HEK293 (cell line): ENCODE results near the gene MYO1F.

ENCODE experiments used
- CTCF ChIA-PET: fragments of 350-600 bp; formaldehyde crosslinking; extraction: SDS; loops from one replicate; lab custom pipeline; 2021; ENCODE audit warnings: antibody characterized with exemption; lab: Yijun Ruan, JAX
- POLR2A ChIA-PET: fragments of 300-600 bp; formaldehyde crosslinking; extraction: SDS; loops from one replicate; lab custom pipeline; 2020; ENCODE audit warnings: antibody characterized with exemption, inconsistent platforms; lab: Yijun Ruan, JAX
- H3K27ac ChIP-seq: fragments of 200-500 bp; sonication (Bioruptor generic); 2 replicates; pipeline ENCODE4 v1.5.1; 2014; ENCODE audit warnings: low read depth, low read length, control low read depth, inconsistent platforms; ENCODE audit errors: extremely low read depth
- H3K36me3 ChIP-seq, 2 experiments: fragments of 200-500 bp in 1 of 2; sonication (Bioruptor generic) in 1 of 2; 1 replicate in 1 of 2; 2 replicates in 1 of 2; pipeline ENCODE4 v1.5.1; 2014 to 2017; ENCODE audit warnings: inconsistent platforms in 2 of 2, low read length in 2 of 2; ENCODE audit not compliant: control insufficient read depth in 2 of 2, insufficient read depth in 1 of 2
- H3K4me1 ChIP-seq: fragments of 200-500 bp; sonication (Bioruptor generic); 2 replicates; pipeline ENCODE4 v1.5.1; 2014; ENCODE audit warnings: mild to moderate bottlenecking, low read length, inconsistent platforms; ENCODE audit not compliant: control insufficient read depth, insufficient read depth
- H3K4me3 ChIP-seq: 2 replicates; pipeline ENCODE4 v1.5.1; 2011; ENCODE audit warnings: low read depth, mild to moderate bottlenecking, control low read depth, low read length, moderate library complexity
- H3K9me3 ChIP-seq: fragments of 200-500 bp; sonication (Bioruptor generic); 2 replicates; pipeline ENCODE4 v1.5.1; 2014; ENCODE audit warnings: low read depth, low read length, inconsistent platforms; ENCODE audit not compliant: control insufficient read depth, insufficient read depth
- GLIS1 ChIP-seq: fragments of 450-650 bp; formaldehyde crosslinking; IDR thresholded peaks from 2 replicates; pipeline ENCODE4 v1.5.1; 2016; ENCODE audit warnings: missing biosample characterization, missing genetic modification characterization
- GLIS2 ChIP-seq: fragments of 450-650 bp; formaldehyde crosslinking; IDR thresholded peaks from 2 replicates; pipeline ENCODE4 v1.5.1; 2016; ENCODE audit warnings: missing biosample characterization, missing genetic modification characterization
- HIC1 ChIP-seq: fragments of 450-650 bp; formaldehyde crosslinking; IDR thresholded peaks from 2 replicates; pipeline ENCODE4 v1.5.1; 2016; ENCODE audit warnings: missing biosample characterization, missing genetic modification characterization
- HOXA7 ChIP-seq: sonication (generic); formaldehyde crosslinking; IDR thresholded peaks from 2 replicates; pipeline ENCODE4 v1.8.1; 2022; ENCODE audit warnings: missing genetic modification reagents, borderline replicate concordance
- KLF9 ChIP-seq: fragments of 450-650 bp; formaldehyde crosslinking; IDR thresholded peaks from 2 replicates; pipeline ENCODE4 v1.5.1; 2016; ENCODE audit warnings: missing biosample characterization, missing genetic modification characterization, low read depth
- ZBTB11 ChIP-seq: fragments of 450-650 bp; formaldehyde crosslinking; conservative IDR thresholded peaks from 2 replicates; pipeline ENCODE4 v1.5.1; 2016; ENCODE audit warnings: low read depth, missing biosample characterization, missing genetic modification characterization
- ZNF133 ChIP-seq: fragments of 450-650 bp; formaldehyde crosslinking; IDR thresholded peaks from 2 replicates; pipeline ENCODE4 v1.5.1; 2016; ENCODE audit warnings: missing biosample characterization, missing genetic modification characterization
- ZNF211 ChIP-seq: fragments of 450-650 bp; formaldehyde crosslinking; IDR thresholded peaks from 2 replicates; pipeline ENCODE4 v1.5.1; 2016; ENCODE audit warnings: low read depth, missing biosample characterization, missing genetic modification characterization
- ZNF341 ChIP-seq: fragments of 450-650 bp; formaldehyde crosslinking; IDR thresholded peaks from 2 replicates; pipeline ENCODE4; 2016; ENCODE audit warnings: low read depth, missing biosample characterization, missing genetic modification characterization
- ZNF394 ChIP-seq: fragments of 450-650 bp; formaldehyde crosslinking; IDR thresholded peaks from 2 replicates; pipeline ENCODE4 v1.5.1; 2016; ENCODE audit warnings: missing biosample characterization, missing genetic modification characterization, mild to moderate bottlenecking, moderate library complexity, borderline replicate concordance
- ZNF426 ChIP-seq: fragments of 450-650 bp; formaldehyde crosslinking; IDR thresholded peaks from 2 replicates; pipeline ENCODE4 v1.5.1; 2017; ENCODE audit warnings: missing biosample characterization, missing genetic modification characterization, mild to moderate bottlenecking, inconsistent platforms, moderate library complexity
- ZNF600 ChIP-seq: fragments of 450-650 bp; formaldehyde crosslinking; IDR thresholded peaks from 2 replicates; pipeline ENCODE4 v1.5.1; 2016; ENCODE audit warnings: missing biosample characterization, missing genetic modification characterization
- ZNF621 ChIP-seq: fragments of 450-650 bp; formaldehyde crosslinking; IDR thresholded peaks from 2 replicates; pipeline ENCODE4 v1.5.1; 2017; ENCODE audit warnings: missing biosample characterization, missing genetic modification characterization

Gene MYO1F

DNA sequence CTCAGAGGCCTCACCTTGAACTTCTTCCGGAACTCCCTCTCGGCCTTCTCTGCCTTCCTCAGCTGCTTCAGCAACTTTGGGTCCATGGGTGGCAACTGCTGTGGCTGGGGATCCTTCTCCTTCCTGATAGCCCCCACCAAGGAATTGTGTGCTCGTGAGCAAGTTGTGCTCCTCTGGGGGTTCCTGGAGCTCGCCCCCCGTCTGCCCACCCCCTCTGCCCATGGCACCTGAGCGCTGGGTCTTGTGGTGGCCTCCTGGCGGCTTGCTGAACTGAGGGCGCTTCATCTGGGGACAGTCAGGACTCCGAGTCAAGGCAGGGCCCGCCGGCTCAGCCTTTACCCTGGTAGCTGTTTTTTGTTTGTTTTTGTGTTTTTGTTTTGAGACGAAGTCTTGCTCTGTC is 86.4 kb downstream of the MYO1F start:
- Histone ChIP-seq H3K4me3 (no peak overlapping the region), H3K4me1 (no peaks in the 10 kb centered on the region), H3K27ac (no peak overlapping the region), H3K9me3 (no peaks in the 10 kb centered on the region), H3K36me3 (peaks cover 0 to 40% of the 10 kb centered on the region in 2 experiments; a peak in 1 of 3 replicates)
- ChIA-PET POLR2A (interaction anchor here (1.7 kb wide), 1 partner anchor 23 kb away, joined by 4 read pairs; the partner anchor contains the start of gene ZNF414), CTCF (interaction anchor here (1.2 kb wide), 1 partner anchor 87 kb away, joined by 4 read pairs; no protein-coding TSS in a partner anchor)
- TF ChIP-seq GLIS2 (tag by site-specific recombination) (0 out of 2 replicates have a peak, but pooled peaks have one; percentile 14), GLIS1 (tag by site-specific recombination) (peak; percentile 72), HOXA7 (no peak)

GRCh38 chr19:8490395-8490760 is 86.9 kb downstream of the MYO1F start:
- H3K27ac ChIP-seq, result no peak overlapping the region
- TF ChIP-seq HIC1 (peak; percentile 43; the same call in 1 of the 2 replicates), ZNF621 (tag by site-specific recombination) (no peak), GLIS2 (tag by site-specific recombination) (0 out of 2 replicates have a peak, but pooled peaks have one; percentile 6)
- CTCF ChIA-PET, result interaction anchor here (1.2 kb wide), 1 partner anchor 88 kb away, joined by 4 read pairs; no protein-coding TSS in a partner anchor
- no peaks in the 10 kb centered on the region for H3K9me3 ChIP-seq
- POLR2A ChIA-PET, result no interaction called here
- H3K4me1 ChIP-seq, result no peaks in the 10 kb centered on the region
- no peak overlapping the region for H3K4me3 ChIP-seq
- H3K36me3 ChIP-seq, result peaks cover 0 to 45% of the 10 kb centered on the region in 2 experiments; a peak in 1 of 3 replicates

- no peaks in the 10 kb centered on the region for H3K4me1 ChIP-seq
- no peaks in the 10 kb centered on the region for H3K9me3 ChIP-seq
- POLR2A ChIA-PET, result no interaction called here
- no peak overlapping the region for H3K27ac ChIP-seq
- TF ChIP-seq ZNF600 (tag by site-specific recombination) (0 out of 2 replicates have a peak, but pooled peaks have one; percentile 11), ZNF394 (tag by site-specific recombination) (no peak), ZNF133 (tag by site-specific recombination) (no peak), ZNF426 (tag by site-specific recombination) (no peak), ZNF211 (tag by site-specific recombination) (no peak), ZBTB11 (tag by site-specific recombination) (no peak), KLF9 (tag by site-specific recombination) (peak; percentile 57), ZNF341 (peak; percentile 45)
- CTCF ChIA-PET, result no interaction called here
- H3K36me3 ChIP-seq, result peaks cover 0 to 51% of the 10 kb centered on the region in 2 experiments; a peak in 1 of 3 replicates
- no peak overlapping the region for H3K4me3 ChIP-seq
Observed at GRCh38 chr19:8489561-8490394, 87.5 kb downstream of the MYO1F start.
